ENCODE data around the gene ANKRD11. TPM values are rescaled to one million over a fixed set of nuclear protein-coding genes. Genes with fewer than 3 reads are reported as not detected.
A peak's percentile ranks its signal among the peaks of the same experiment; 100 is the strongest.
"Not testable (repeated sequence)": the region's sequence is repeated elsewhere in the genome, so short reads cannot be mapped to it uniquely, and the experiment has no call there.

ANKRD11 gene
- total RNA-seq, 2 experiments from 2014 or later = 126 to 133 TPM

GRCh38 chr16:89332243-89332901 lies 158.0 kb downstream of the ANKRD11 start:
- Mint-ChIP-seq H3K27me3 (no peaks in the 10 kb centered on the region), H3K4me3 (no peak overlapping the region), H3K9me3 (no peaks in the 10 kb centered on the region), H3K36me3 (peaks cover 3% of the 10 kb centered on the region), H3K4me1 (ENCODE audit: low read depth) (peaks cover 76% of the 10 kb centered on the region), H3K27ac (no peak overlapping the region)
- ChIA-PET CTCF (interaction anchor here (0.6 to 1.1 kb wide), 4 partner anchors 18 to 176 kb away, joined by 3 to 5 read pairs (median 3); partner anchors contain the start of gene SPG7), POLR2A (interaction anchor here (0.9 kb wide), 1 partner anchor 9 kb away, joined by 4 read pairs; no protein-coding TSS in a partner anchor)
- intact Hi-C loops (cut with micrococcal nuclease) = loop anchor here (2.0 to 5.0 kb wide), 2 partner anchors 18 to 225 kb away; no protein-coding TSS in a partner anchor
- no peak for DNase-seq

GRCh38 chr16:89331371-89332109 lies 158.8 kb downstream of the ANKRD11 start:
- ChIA-PET POLR2A (interaction anchor here (0.9 to 1.2 kb wide), 2 partner anchors 8 to 14 kb away, joined by 3 to 4 read pairs; no protein-coding TSS in a partner anchor), CTCF (interaction anchor here (1.0 to 1.1 kb wide), 2 partner anchors 18 to 115 kb away, joined by 3 read pairs; no protein-coding TSS in a partner anchor)
- H3K9me3 Mint-ChIP-seq = no peaks in the 10 kb centered on the region
- peak overlapping the region; percentile 39 for H3K27ac Mint-ChIP-seq
- no peak overlapping the region for H3K4me3 Mint-ChIP-seq
- H3K36me3 Mint-ChIP-seq = peaks cover 3% of the 10 kb centered on the region
- H3K4me1 Mint-ChIP-seq (ENCODE audit: low read depth) = peaks cover 84% of the 10 kb centered on the region
- H3K27me3 Mint-ChIP-seq = no peaks in the 10 kb centered on the region
- intact Hi-C loops (cut with micrococcal nuclease) = loop anchor here (2.0 to 5.0 kb wide), 2 partner anchors 19 to 226 kb away; no protein-coding TSS in a partner anchor
- DNase-seq = no peak

- H3K36me3 Mint-ChIP-seq = peaks cover 3% of the 10 kb centered on the region
- POLR2A ChIA-PET = interaction anchor here (1.1 to 1.2 kb wide), 2 partner anchors 13 to 15 kb away, joined by 3 read pairs; no protein-coding TSS in a partner anchor
- peaks cover 85% of the 10 kb centered on the region for H3K4me1 Mint-ChIP-seq (ENCODE audit: low read depth)
- CTCF ChIA-PET = interaction anchor here (1.2 kb wide), 1 partner anchor 227 kb away, joined by 5 read pairs; no protein-coding TSS in a partner anchor
- no peaks in the 10 kb centered on the region for H3K9me3 Mint-ChIP-seq
- H3K27me3 Mint-ChIP-seq = no peaks in the 10 kb centered on the region
- H3K4me3 Mint-ChIP-seq = peak overlapping the region; percentile 8
- intact Hi-C loops (cut with micrococcal nuclease) = loop anchor here (5.0 kb wide), 1 partner anchor 227 kb away; no protein-coding TSS in a partner anchor
- peak; percentile 50 for DNase-seq
- peak overlapping the region; percentile 56 for H3K27ac Mint-ChIP-seq
Measured at GRCh38 chr16:89330177-89330856, 160.0 kb downstream of the ANKRD11 start.

GRCh38 chr16:89329830-89330176 lies 160.6 kb downstream of the ANKRD11 start:
- peak overlapping the region; percentile 56 for H3K27ac Mint-ChIP-seq
- not testable (repeated sequence) for DNase-seq, H3K27me3 Mint-ChIP-seq, H3K9me3 Mint-ChIP-seq, H3K36me3 Mint-ChIP-seq
- ChIA-PET CTCF (interaction anchor here (1.2 kb wide), 1 partner anchor 228 kb away, joined by 5 read pairs; no protein-coding TSS in a partner anchor), POLR2A (interaction anchor here (1.1 kb wide), 1 partner anchor 15 kb away, joined by 3 read pairs; no protein-coding TSS in a partner anchor)
- H3K4me3 Mint-ChIP-seq = peak overlapping the region; percentile 8
- intact Hi-C loops (cut with micrococcal nuclease) = loop anchor here (5.0 kb wide), 1 partner anchor 227 kb away; no protein-coding TSS in a partner anchor
- H3K4me1 Mint-ChIP-seq (ENCODE audit: low read depth) = peaks cover 85% of the 10 kb centered on the region

GRCh38 chr16:89328412-89329400 lies 161.7 kb downstream of the ANKRD11 start:
- peak overlapping the region; percentile 49 for H3K27ac Mint-ChIP-seq
- peaks cover 85% of the 10 kb centered on the region for H3K4me1 Mint-ChIP-seq (ENCODE audit: low read depth)
- DNase-seq; H3K27me3 Mint-ChIP-seq; H3K9me3 Mint-ChIP-seq; H3K4me3 Mint-ChIP-seq; H3K36me3 Mint-ChIP-seq; intact Hi-C loops (cut with micrococcal nuclease): not testable (repeated sequence)
- ChIA-PET POLR2A (interaction anchor here (1.1 kb wide), 1 partner anchor 14 kb away, joined by 3 read pairs; no protein-coding TSS in a partner anchor), CTCF (interaction anchor here (0.6 to 1.2 kb wide), 2 partner anchors 180 to 229 kb away, joined by 3 to 5 read pairs; partner anchors contain the start of gene SPG7)

- Mint-ChIP-seq H3K27me3 (no peaks in the 10 kb centered on the region), H3K36me3 (peaks cover 15% of the 10 kb centered on the region), H3K4me3 (no peak overlapping the region), H3K4me1 (ENCODE audit: low read depth) (peaks cover 88% of the 10 kb centered on the region), H3K9me3 (no peaks in the 10 kb centered on the region), H3K27ac (peak overlapping the region; percentile 29)
- intact Hi-C loops (cut with micrococcal nuclease) = no loop called here
- POLR2A ChIA-PET = interaction anchor here (2.1 kb wide), 1 partner anchor 23 kb away, joined by 4 read pairs; no protein-coding TSS in a partner anchor
- no peak for DNase-seq
- CTCF ChIA-PET = interaction anchor here (0.6 to 1.5 kb wide), 2 partner anchors 9 to 12 kb away, joined by 3 read pairs; no protein-coding TSS in a partner anchor
Measured at GRCh38 chr16:89326721-89327120, 163.6 kb downstream of the ANKRD11 start.

GRCh38 chr16:89325861-89326471 lies 164.4 kb downstream of the ANKRD11 start:
- Mint-ChIP-seq H3K4me3 (no peak overlapping the region), H3K4me1 (ENCODE audit: low read depth) (peaks cover 87% of the 10 kb centered on the region), H3K9me3 (no peaks in the 10 kb centered on the region), H3K27me3 (no peaks in the 10 kb centered on the region), H3K27ac (peak overlapping the region; percentile 46), H3K36me3 (peaks cover 16% of the 10 kb centered on the region)
- DNase-seq = peak; percentile 48
- ChIA-PET POLR2A (interaction anchor here (0.6 to 2.1 kb wide), 3 partner anchors 24 to 182 kb away, joined by 3 to 4 read pairs (median 3); partner anchors contain the start of gene SPG7), CTCF (interaction anchor here (1.5 kb wide), 1 partner anchor 11 kb away, joined by 3 read pairs; no protein-coding TSS in a partner anchor)
- intact Hi-C loops (cut with micrococcal nuclease) = loop anchor here (2.0 kb wide), 3 partner anchors 35 to 179 kb away; partner anchors contain the start of gene ANKRD11

GRCh38 chr16:89324056-89325010 lies 166.0 kb downstream of the ANKRD11 start:
- CTCF ChIA-PET = interaction anchor here (0.7 to 0.9 kb wide), 2 partner anchors 14 to 37 kb away, joined by 3 read pairs; no protein-coding TSS in a partner anchor
- Mint-ChIP-seq H3K27ac (peak overlapping the region; percentile 84), H3K27me3 (no peaks in the 10 kb centered on the region), H3K4me1 (ENCODE audit: low read depth) (peaks cover 89% of the 10 kb centered on the region), H3K4me3 (peak overlapping the region; percentile 63), H3K36me3 (peaks cover 16% of the 10 kb centered on the region), H3K9me3 (no peaks in the 10 kb centered on the region)
- intact Hi-C loops (cut with micrococcal nuclease) = loop anchor here (1.0 to 5.0 kb wide), 6 partner anchors 8 to 238 kb away; partner anchors contain the start of genes ANKRD11 and RPL13
- POLR2A ChIA-PET = interaction anchor here (0.6 to 2.7 kb wide), 8 partner anchors 8 to 216 kb away, joined by 3 to 16 read pairs (median 4); partner anchors contain the start of gene SPG7
- DNase-seq = peak; percentile 90
